Activated CD8-positive, alpha-beta memory T cell treated with anti-CD3 and anti-CD28 coated beads for 36 hours (primary cell): ENCODE data around the gene LAMA2. TPM values are rescaled to one million over a fixed set of nuclear protein-coding genes. Genes with fewer than 3 reads are reported as not detected.

Experiments used
- CTCF ChIA-PET: fragments of 350-600 bp; sonication (Branson Sonifier 250); formaldehyde crosslinking; loops from one replicate; lab custom pipeline; 2021; ENCODE audit warnings: antibody characterized with exemption; lab: Charles Lee
- POLR2A ChIA-PET: fragments of 350-600 bp; sonication (Branson Sonifier 250); formaldehyde crosslinking; loops from one replicate; lab custom pipeline; 2021; ENCODE audit warnings: antibody characterized with exemption; lab: Charles Lee
- total RNA-seq, 2 experiments: library from RNA; stranded (reverse); gene quantifications; one replicate each; pipeline ENCODE4 v1.2.3, GENCODE V29; 2021

LAMA2 gene
- total RNA-seq, 2 experiments from 2014 or later = 0.72 to 1.2 TPM

DNA sequence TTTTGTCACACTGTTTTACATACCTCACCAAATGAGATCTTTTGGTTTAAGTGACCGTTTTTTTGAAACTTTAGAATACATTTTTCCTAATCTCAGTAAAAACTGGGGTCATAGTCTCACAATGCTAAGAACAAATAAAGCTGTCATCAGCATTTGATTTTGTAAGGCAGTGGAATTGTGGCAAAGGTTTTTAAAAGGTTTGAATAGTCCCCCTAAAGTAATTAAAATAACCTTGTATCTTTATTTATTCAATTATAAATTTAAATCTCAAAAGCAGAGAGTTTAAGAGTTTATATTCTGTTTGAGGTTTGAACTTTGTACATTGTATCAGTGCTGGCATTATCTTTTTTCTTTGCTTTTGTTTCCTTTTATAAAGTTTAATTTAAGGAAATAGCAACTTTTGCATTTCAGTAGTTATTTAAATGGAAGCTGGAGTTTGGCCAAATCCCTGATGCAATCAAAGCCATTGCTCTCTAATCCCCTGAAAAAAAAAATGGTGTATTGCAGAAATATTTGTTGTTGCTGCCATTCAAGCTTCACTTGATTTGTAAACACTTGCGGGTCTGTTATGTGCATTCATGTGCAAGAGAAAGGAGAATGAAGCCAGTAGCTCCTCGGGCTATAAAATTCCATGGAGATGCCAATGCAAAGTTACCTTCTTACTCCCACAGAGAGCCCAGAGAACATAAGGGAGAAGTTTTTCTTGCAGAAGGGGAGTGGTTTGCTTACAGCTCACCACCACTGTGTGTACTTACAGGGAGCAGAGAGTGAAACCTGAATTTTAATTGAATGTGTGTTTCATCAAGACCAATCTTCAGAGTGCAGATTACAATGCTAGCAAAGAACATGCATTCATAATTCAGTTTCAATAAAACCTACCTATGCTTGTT lies 435.2 kb downstream of the LAMA2 start:
- ChIA-PET CTCF (no interaction called here), POLR2A (no interaction called here)

DNA sequence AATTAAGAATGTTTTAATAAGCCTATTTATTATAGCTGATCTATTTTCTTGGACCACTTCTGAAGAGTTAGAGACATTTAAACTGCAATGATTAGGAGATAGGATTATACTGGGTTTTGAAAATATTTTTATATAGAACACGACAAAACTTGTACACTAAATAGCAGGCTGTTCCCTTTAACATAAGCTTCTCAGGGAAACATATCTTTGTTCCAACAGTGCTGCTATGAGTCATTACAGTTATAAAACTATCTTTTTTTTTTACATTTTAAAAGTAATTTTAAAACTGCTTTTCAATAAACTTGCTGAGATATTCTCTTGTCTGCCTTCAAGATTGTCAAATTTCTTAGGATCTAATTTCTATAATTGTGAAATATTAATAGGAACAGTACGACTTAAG lies 438.0 kb downstream of the LAMA2 start:
- CTCF ChIA-PET = no interaction called here

DNA sequence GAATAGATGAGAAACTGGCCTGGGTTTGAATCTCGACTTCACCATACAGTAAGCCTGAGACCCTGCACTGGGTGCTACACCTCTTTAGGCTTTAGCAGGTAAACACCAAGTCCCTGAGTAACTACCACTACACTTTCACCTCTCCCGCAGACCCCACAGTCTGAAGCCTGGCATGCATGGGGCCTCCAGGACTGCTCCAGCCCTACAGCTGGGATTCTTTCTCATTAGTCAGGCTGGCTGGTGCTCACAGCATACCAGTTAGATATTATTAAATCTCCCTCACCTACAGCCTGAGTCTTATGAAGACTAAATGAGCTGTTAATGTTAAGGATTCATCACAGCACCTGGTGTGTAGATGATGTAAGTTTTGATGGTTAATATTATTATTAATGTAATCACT lies 438.4 kb downstream of the LAMA2 start:
- CTCF ChIA-PET = no interaction called here

More for the DNA sequence above, 438.0 kb downstream of the LAMA2 start:
- POLR2A ChIA-PET = no interaction called here

DNA sequence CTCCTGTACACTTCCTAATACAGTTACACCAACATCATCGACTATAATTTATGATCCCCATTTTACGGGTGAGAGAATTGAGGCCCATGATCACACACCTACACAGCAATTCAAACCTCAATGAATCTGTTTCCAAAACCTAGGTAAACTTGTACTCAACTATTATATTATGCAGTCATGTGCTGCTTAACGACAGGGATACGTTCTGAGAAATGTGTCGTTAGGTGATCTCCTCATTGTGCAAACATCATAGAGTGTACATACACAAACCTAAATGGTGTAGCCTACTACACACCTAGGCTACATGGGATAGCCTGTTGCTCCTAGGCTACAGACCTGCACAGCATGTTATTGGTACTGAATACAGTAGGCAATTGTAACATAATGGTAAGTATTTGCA lies 441.4 kb downstream of the LAMA2 start:
- CTCF ChIA-PET = no interaction called here
- POLR2A ChIA-PET = no interaction called here

More for the DNA sequence above, 438.4 kb downstream of the LAMA2 start:
- POLR2A ChIA-PET = no interaction called here

DNA sequence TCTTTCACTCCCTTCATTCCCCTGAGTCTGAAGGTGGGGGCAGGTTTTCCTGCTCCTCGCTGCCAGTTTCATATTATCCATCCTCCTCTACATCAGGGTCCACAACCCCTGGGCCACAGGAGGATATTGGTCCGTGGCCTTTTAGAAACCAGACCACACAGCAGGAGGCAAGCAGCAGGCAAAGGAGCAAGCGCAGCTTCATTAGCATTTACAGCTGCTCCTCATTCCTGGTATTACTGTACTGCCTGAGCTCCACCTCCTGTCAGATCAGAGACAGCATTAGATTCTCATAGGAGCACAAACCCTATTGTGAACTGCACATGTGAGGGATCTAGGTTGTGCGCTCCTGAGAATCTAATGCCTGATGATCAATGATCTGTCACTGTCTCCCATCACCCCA lies 446.7 kb downstream of the LAMA2 start:
- ChIA-PET POLR2A (no interaction called here), CTCF (no interaction called here)

DNA sequence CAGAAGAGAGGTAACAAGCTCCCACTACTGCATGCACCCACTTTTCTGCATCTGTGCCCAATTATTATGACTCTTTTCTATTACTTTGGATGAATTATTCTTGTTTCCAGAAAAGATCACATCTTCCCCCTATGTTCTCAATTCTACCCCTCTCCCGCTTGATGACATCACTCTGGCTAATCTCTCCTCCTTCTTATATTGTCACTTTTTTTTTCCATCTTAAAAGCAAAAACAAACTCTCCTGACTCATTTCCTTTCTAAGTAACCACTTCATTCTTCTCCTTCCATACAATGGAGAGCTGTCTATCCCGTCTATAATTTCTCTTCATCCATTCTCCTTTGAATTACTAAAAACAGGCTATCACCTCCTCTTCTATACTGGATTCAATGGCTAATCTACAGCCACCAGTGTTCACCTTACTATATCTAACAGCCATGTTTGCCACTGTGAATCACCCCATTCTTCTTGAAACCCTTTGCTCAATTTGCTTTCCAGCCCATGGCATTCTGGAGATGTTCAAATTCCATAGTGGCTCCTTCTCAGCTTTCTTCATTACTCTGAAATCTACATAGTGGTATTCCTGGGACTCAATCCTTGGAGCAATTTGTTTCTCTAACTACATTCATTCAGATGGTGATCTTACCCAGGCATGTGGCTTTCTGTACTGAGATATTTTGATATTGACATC lies 448.7 kb downstream of the LAMA2 start:
- ChIA-PET POLR2A (no interaction called here), CTCF (interaction anchor here (0.6 kb wide), 1 partner anchor 907 kb away, joined by 3 read pairs; no protein-coding TSS in a partner anchor)

DNA sequence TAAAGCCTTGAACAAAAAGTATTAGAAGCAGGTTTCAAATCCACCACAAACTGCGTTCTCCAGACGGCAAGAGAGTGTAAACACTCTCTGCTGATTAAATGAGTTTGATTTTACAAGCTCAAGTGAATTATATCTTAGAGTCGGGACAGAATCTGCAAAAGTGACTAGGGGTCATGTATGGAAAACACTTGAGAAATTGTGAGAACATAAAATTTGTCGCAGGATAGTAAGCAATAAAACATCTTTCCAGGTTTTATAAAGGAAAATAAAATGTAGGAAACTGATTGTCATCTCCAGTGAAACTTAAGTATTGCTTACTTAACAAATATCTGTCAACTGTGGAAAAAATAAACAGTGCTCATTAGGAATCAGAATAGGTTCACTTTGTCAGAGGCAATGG lies 452.9 kb downstream of the LAMA2 start:
- ChIA-PET CTCF (no interaction called here), POLR2A (no interaction called here)

DNA sequence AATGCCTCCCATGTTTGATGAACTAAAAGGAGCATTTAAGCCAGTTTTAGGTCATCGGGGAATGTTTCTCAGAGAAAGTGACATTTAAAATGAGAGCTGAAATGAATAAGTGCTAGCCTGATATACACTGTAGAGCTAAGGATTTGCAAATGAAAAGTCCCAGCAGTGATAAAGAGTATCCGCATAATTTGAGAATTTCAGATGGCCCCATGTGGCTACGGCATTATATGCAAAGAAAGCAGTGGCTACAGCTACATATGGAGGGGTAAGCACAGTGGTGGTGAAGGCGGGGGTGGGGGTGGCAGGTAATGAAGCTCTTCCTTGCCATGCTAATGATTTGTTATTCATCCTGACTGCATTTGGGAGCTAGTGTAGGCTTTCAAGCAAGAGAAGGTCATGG lies 455.7 kb downstream of the LAMA2 start:
- CTCF ChIA-PET = no interaction called here
- POLR2A ChIA-PET = no interaction called here

DNA sequence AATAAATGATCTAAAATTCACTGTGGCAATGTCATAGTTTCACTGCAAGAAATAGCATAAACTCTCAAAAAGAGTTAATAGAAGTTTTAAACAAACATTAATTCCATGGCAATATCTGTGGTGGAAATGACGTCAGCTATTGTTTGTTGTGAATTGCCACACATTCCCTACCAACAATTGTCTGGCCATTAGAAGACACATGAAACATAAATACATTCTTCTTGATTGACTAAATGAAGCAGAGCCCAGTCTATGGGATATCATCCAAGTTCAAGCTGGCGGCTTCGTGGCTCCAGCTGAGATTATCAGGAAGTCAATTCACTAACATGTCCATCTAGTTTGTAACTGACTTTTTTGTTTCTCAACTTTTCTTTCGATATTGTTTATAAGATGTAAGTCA lies 458.0 kb downstream of the LAMA2 start:
- ChIA-PET CTCF (no interaction called here), POLR2A (no interaction called here)

DNA sequence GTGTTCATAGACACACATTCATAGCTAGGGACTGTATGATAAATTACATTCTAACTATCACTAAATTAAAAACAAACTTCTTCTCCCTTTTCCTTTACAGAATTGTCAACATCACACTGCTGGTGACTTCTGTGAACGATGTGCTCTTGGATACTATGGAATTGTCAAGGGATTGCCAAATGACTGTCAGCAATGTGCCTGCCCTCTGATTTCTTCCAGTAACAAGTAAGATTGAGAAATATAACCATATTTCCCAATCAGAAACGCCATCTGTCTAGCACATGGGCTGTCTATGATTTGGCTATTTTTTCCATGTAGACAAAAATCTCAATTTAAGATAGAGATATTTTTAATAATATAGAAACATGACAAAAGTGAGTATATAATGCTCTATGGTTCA lies 459.3 kb downstream of the LAMA2 start:
- POLR2A ChIA-PET = no interaction called here
- CTCF ChIA-PET = no interaction called here

DNA sequence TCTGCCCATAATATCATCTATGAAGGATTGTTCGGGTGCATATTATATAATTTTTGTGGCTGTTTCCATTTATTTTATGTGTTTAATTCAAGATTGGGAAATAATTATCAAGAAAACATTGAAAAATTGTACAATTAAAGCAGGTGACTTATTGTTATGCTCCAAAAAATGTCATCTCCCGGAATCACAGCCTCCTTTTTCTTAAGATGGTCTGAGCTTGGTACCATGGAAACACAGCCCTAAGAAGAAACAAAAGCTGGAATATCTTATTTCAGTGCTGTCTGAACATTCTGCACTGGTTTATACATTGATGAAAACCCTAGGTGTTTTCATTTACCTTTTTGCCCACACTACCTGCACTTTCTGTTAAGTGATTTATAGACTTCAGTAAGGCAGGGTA lies 459.9 kb downstream of the LAMA2 start:
- POLR2A ChIA-PET = no interaction called here
- CTCF ChIA-PET = no interaction called here

DNA sequence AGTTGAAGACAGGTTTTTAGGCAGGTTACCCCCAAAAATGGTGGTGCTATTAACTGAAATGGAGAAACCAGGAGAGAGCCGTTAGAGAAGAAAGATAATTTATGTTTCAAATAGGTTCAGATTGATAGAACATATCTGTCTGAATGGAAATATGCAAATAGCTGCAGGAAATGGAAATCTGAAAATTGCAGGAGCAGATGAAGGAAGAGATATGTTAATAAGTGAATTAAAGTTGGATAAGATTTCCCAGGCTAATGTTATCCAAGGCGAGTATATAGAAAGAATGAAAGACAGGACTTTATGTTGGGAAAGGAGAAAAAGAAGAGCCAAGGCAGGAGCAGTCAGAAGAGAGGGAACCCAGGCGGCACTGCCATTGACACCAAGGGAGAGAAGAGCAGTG lies 461.4 kb downstream of the LAMA2 start:
- ChIA-PET POLR2A (no interaction called here), CTCF (no interaction called here)

DNA sequence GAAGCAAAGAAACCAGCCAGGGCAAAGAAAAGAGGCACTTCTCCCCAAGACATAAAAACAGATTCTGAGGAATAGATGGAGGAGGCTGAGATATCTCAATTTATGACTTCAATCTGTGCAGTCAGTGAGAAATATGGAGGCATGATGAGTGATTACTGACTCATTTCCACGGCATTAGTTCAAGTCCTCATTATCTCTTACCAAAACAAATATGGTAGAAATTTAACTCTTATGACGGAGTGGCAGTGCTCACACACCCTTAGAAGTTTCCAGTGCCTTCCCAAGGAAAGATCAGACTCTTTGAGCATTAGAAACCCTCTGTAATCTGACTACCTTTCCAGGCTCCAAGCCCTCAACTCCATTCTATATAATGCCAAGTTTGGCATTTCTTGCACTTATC lies 463.0 kb downstream of the LAMA2 start:
- POLR2A ChIA-PET = no interaction called here
- CTCF ChIA-PET = no interaction called here

DNA sequence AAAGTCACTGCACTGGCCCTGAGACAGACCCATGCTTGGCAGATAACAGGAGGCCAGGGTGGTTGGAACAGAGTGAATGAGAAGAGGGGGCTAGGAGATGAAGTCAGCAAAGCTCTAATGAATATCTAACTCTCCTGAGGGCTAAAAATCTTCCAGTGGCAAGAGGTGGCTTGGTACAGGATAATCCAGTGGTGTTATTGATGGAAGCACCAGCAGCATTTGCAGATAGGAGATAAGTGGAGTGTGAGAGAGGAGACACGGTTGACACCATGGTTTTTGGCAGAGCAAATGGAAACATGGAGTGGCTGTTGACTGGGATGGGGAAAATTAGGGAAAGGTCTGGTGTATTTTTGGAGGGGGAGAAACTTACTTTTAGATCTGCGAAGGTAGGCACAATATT lies 464.0 kb downstream of the LAMA2 start:
- ChIA-PET CTCF (no interaction called here), POLR2A (no interaction called here)

DNA sequence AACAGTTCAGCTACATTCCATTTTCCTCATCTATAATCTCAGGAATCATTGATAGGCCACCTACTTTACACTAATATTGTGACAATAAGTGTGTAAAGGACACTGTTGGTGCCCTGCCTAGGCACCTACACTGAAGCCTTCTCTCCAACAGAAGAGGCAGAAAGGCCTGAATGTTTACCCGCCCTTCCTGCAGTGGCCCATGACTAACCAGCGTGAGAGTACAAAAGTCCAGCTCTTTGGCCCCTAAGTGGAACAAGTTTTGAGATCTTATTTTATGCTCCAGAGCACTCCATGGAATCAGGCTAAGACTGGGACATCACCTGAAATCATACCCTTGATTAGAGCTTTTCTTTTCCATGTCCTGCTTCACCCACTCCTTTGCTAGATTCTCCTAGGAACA lies 467.3 kb downstream of the LAMA2 start:
- ChIA-PET CTCF (no interaction called here), POLR2A (no interaction called here)

DNA sequence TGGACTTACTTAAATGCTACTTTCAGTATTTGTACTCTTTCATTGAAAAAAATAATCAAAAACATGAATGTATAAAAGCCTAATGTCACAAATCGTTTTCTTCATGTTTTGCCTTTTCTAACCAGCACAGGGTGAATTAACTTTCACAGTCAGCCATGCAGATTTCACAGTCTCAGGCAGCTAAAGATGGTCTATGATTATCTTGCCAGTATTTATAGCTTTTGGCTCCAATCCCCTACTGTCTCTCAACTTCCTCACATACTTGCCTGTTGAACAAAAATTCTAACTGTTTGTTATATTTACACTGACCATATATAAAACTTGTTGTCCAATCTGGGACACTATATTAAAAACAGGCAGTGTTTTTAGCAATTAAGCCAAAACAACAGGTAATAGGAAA lies 468.9 kb downstream of the LAMA2 start:
- POLR2A ChIA-PET = no interaction called here

DNA sequence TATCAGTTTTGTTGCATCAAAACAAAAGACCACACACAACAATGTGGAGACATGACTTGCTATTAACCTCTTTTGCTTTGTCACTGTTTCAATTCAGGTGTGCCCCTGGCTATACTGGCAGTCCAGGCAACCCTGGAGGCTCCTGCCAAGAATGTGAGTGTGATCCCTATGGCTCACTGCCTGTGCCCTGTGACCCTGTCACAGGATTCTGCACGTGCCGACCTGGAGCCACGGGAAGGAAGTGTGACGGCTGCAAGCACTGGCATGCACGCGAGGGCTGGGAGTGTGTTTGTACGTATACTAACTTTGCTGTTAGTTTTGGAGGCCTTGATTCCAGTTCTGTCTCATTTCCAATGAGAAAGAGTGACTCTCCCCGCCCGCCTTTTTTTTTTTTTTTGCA lies 470.1 kb downstream of the LAMA2 start:
- POLR2A ChIA-PET = no interaction called here

More for the DNA sequence above, 468.9 kb downstream of the LAMA2 start:
- CTCF ChIA-PET = no interaction called here

DNA sequence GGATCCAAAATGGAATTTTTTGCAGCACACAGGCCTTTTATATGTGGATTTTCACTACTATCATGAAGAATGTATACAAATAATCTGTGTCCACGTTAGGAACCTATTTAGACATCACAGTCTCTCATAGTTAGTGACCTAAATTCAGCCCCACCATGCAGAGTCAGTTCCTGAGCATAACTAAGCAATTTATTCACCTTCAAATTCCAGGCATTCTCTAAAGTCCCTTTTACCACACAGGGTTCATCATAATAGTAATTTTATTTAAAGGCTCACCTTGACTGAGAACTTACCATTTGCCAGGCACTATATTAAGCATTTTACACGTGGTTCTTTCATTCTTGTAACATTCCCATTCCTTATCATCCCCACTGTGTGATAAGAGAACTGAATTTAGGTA lies 473.2 kb downstream of the LAMA2 start:
- CTCF ChIA-PET = no interaction called here
- POLR2A ChIA-PET = no interaction called here

More for the DNA sequence above, 470.1 kb downstream of the LAMA2 start:
- CTCF ChIA-PET = no interaction called here

DNA sequence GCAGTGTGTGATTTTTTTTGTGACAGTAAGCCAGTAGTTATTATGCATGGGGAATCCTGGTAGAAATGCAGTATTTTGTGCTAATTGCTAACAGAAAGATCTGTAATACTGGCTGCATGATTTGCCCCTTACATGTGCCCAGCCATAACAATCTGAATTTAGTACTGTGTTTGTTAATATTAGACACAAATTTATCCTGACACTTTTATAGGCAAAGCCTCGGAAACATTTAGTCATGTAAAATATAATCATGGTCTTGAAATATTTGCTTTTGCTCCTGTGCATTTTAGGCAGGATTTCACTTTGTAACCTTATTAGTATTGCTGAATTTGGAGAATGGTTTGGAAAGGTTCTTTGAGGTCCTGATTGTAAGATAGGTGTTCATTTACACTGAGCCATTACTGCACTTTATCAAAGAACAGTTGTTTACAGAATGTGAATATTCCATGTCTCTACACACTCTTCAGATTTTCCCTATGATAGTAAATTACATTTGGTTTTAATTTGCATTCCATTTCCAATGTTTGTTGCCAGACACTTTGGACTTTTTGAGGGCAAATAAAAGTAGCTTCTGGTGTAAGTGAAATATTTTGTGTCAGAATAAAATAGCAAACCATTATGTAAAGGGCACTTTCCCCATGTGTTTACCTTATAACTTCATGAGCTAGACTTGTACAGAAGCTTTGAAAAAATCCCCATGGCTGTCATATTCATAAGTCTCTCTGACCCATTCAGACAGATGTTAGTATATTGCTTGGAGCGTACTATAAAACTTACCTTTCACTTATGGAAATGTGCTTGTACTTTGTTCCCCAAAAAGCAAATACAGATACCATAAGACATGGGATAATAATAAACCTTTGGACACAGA lies 477.1 kb downstream of the LAMA2 start:
- CTCF ChIA-PET = no interaction called here
- POLR2A ChIA-PET = no interaction called here

DNA sequence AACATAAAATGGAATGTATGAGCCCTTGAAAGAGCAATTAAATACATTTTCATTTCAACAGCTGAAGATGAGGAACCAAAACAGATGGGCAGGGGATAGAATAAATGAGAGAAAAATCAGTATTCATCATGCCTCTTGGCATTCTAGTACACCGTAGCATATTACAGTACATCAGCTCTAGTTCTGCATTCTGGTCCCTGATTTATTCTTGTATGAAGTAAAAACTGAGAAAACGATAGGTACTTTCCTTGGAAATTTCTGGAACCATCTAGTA lies 477.7 kb downstream of the LAMA2 start:
- POLR2A ChIA-PET = no interaction called here
- CTCF ChIA-PET = no interaction called here
